GM18868 (cell line): ENCODE results near the gene SLC24A4.

ENCODE experiments used
- ATAC-seq: cut with Tn5 transposase; IDR thresholded peaks from one replicate; pipeline ENCODE4 v1.9.1; 2021; ENCODE audit warnings: mild to moderate bottlenecking, moderate library complexity; ENCODE audit not compliant: unreplicated experiment

The SLC24A4 gene

GRCh38 chr14:92495027-92495426 lies 172.1 kb downstream of the SLC24A4 start:
- no peak for ATAC-seq

GRCh38 chr14:92496191-92496857 lies 173.4 kb downstream of the SLC24A4 start:
- no peak for ATAC-seq

GRCh38 chr14:92497391-92497790 lies 174.4 kb downstream of the SLC24A4 start:
- ATAC-seq, result no peak

GRCh38 chr14:92499234-92499633 lies 176.3 kb downstream of the SLC24A4 start:
- no peak for ATAC-seq

GRCh38 chr14:92500491-92500941 lies 177.6 kb downstream of the SLC24A4 start:
- no peak for ATAC-seq

GRCh38 chr14:92501891-92502351 lies 179.0 kb downstream of the SLC24A4 start:
- no peak for ATAC-seq

- ATAC-seq, result no peak
These were observed 179.7 kb downstream of the SLC24A4 start for GRCh38 chr14:92502541-92503286.

- ATAC-seq, result no peak
These were observed 181.0 kb downstream of the SLC24A4 start for GRCh38 chr14:92503756-92504491.

GRCh38 chr14:92505826-92506225 lies 182.9 kb downstream of the SLC24A4 start:
- no peak for ATAC-seq

GRCh38 chr14:92506231-92506630 lies 183.3 kb downstream of the SLC24A4 start:
- ATAC-seq, result no peak

GRCh38 chr14:92507174-92507768 lies 184.3 kb downstream of the SLC24A4 start:
- ATAC-seq, result no peak

- ATAC-seq, result no peak
These were observed 188.0 kb downstream of the SLC24A4 start for GRCh38 chr14:92510972-92511371.

- no peak for ATAC-seq
These were observed 188.7 kb downstream of the SLC24A4 start for GRCh38 chr14:92511453-92512238.

GRCh38 chr14:92512807-92513203 lies 189.8 kb downstream of the SLC24A4 start:
- no peak for ATAC-seq

GRCh38 chr14:92513204-92513965 lies 190.4 kb downstream of the SLC24A4 start, which contains the start of gene RIN3:
RIN3 (plus strand) TSS chr14:92513781; CDS start chr14:92513933, 152 bp downstream.
- ATAC-seq, result peak; percentile 62

- peak; percentile 7 for ATAC-seq
These were observed 191.2 kb downstream of the SLC24A4 start for GRCh38 chr14:92513966-92514843.

- ATAC-seq, result no peak
These were observed 192.0 kb downstream of the SLC24A4 start for GRCh38 chr14:92514844-92515514.
